Cortex of kidney (tissue), 1 donor: ENCODE results near the gene SST.

ENCODE experiments used
- DNase-seq: peaks from one replicate; lab custom pipeline; 2025; lab: John Stamatoyannopoulos, UW

The SST gene

GRCh38 chr3:187669675-187670504 lies at the start of gene SST:
Gene SST, minus strand, starts transcription at chr3:187670394. Its CDS starts 103 bp downstream, at chr3:187670291.
- DNase-seq: no peak

GRCh38 chr3:187719628-187720336 lies 49.6 kb upstream of the SST start:
- no peak for DNase-seq

GRCh38 chr3:187718802-187719201 lies 48.6 kb upstream of the SST start:
- no peak for DNase-seq

DNA sequence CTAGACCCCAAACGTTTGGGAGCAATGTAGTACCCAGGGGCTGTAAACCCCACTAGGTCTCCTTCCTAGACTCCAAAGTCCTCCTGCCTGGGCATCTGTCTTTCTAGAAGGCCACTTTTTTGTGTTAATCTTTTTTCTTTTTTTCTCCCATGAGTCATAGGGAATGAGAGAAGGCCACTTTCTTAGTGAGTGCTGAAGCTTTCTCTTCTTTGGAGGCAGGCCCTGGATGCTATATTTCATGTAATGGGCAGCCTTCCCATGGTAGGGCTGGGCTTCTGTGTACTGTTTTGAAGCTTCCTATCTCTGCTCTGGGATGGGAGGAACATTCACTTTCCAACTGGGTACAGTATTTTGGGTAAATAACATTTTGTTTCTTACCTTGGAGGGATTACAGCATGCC lies 47.4 kb upstream of the SST start:
- no peak for DNase-seq

DNA sequence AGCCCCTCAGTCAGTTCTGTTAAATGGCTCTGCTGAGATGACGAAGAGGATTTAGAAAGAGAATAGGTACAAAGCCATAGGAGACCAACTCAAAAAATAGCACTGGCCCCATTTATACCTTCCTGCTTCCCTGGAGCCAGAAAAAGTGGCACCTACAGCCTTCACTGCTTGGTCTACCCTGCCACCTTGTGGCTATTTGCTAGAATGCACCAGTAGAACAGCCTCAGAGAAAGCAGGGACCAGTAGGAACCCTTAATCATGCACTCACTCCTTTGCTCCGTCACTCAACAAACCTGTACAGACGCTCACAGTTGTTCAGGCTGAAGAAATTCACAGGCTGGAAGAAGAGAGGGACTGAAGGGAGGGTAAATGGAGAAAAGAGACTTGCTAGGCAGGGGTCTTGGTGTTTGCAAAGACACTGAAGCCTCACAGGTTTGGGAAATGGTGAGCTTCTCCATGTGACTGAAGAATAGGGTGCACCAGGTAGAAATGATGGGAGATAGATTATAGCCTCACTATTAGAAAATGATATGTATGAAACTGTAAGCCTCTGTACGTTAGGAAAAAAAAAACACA lies 44.3 kb upstream of the SST start:
- no peak for DNase-seq

- DNase-seq: no peak
Observed at GRCh38 chr3:187713504-187713903, 43.3 kb upstream of the SST start.

DNA sequence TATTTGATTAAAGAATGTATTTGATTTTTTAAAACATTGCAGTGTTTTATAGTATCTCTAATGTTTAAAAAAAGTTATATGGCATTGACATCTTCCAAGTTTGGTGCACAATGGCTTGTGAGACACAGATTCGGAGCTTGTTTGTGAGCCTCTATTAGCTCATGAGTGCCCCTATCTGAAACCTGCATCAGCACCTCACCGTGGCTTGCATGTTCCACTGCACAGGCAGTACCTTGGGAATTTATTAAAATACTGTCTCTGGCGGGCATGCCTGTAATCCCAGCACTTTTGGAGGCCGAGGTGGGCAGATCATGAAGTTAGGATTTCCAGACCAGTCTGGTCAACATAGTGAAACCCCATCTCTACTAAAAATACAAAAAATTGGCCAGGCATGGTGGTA lies 39.0 kb upstream of the SST start:
- DNase-seq: no peak

DNA sequence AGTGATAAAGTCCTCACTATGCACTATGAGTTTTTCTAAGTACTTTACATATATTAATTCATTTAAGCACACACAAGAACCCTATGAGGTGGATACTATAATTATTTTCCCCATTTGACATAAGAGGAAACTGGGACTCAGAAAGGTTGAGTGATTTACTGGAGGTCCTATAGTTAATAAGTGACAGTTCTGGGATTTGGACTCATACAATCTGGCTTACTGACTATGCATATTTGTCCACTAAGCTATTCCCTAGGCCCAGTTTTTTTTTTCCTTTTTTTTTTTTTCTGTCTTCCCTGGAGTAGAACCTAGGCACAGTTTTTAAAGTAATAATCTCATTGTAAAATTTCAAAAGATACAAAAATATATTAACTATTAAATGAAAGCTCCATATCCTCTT lies 38.5 kb upstream of the SST start:
- no peak for DNase-seq

DNA sequence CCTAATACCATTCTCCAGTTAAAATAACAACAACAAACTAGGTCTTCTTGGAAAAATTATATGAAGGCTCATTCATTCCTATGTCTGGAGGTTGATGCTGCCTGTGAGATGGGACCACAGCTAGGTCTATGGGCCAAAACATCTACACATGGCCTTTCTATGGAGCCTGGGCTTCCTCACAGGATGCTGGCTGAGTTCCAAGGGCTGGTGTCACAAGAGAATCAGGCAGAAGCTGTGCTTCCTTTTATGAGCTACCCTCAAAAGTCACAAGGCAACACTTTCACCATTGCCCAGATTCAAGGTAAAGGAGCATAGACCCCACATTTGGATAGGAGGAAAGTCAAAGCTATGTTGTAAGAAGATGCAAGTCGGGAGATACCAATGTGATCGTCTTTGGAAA lies 36.8 kb upstream of the SST start:
- no peak for DNase-seq

GRCh38 chr3:187705164-187705563 lies 35.0 kb upstream of the SST start:
- no peak for DNase-seq

- no peak for DNase-seq
Observed at GRCh38 chr3:187702507-187703033, 32.4 kb upstream of the SST start, which contains the start of gene RTP2. Gene RTP2, minus strand, starts transcription at chr3:187702557. Its CDS starts 429 bp downstream, at chr3:187702128.

DNA sequence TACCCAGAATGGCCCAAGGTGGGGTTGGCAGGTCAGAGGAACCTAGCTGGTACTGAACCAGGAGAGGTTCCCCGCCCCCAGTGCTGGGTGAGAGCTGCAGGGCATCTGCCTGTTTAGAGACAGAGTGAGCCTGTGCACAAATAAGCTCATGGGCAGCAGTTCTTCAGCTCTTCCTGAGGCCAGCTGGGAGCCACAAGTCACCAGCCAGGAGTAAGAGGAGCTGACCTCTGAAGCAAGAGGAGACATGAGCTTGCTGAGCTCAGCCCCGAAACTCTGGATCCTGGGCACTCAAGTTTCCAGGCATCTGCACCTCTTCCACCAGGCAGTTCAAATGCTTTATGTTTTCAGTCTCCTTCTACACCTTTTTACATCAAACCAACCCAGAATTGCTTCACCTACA lies 30.1 kb upstream of the SST start:
- no peak for DNase-seq

- no peak for DNase-seq
Observed at GRCh38 chr3:187698499-187699399, 28.6 kb upstream of the SST start.

DNA sequence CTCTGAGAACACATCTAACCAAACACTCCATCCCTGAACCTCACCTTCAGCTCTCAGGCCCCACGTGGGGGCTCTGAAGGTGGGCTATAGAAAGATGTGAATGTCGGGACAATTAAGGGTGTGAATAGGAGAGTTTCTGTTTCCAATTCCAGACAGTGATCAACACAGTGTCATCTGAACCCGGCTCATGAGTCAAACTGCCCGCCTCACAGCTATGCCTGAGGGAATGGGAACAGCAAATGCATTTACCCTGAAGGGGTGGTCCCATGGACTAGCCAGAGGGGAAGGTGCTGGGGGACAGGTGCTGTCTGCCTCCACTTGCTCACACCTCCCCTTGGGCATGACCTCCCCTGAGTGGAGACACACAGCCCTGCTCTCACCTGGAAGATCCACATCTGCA lies 25.8 kb upstream of the SST start:
- no peak for DNase-seq

- no peak for DNase-seq
Observed at GRCh38 chr3:187695449-187695848, 25.3 kb upstream of the SST start.

DNA sequence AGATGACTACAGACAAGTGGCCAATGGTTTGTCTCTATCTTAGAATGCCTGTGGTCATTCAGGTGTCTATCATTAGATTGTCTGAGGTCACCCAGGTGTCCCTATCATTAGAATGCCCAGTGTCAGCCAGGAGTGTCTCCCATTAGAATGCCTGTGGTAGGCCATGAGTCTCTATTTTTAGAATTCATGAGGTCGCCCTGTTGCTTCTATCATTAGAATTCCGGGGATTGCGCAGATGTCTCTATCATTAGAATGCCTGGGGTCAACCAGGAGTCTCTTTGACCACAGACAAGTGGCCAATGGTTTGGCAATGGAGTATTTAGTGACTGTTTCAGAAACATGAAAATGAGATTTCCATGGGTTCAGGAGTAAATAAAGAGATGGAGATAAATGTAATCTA lies 24.6 kb upstream of the SST start:
- DNase-seq: no peak

GRCh38 chr3:187693431-187693830 lies 23.2 kb upstream of the SST start:
- no peak for DNase-seq

DNA sequence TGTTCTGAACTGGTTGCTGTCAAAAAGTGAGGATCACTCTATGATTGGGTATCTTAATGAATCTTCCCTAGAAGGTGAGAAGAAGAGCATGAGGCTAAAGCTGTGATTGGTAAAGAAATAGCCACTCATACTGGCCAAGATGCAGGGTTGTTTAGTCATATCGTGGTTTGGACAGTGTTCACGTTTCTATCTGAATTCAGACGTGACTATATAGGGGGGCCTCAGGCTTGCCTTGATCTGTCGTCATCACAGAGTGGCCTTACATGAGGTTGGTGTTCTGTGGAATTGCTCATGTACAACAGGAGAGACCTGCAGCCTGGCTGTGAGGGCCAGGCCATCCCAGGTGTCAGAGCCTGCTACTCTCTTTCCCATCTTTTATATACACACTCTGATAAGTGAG lies 19.8 kb upstream of the SST start:
- DNase-seq: no peak

GRCh38 chr3:187686621-187687273 lies 16.6 kb upstream of the SST start:
- no peak for DNase-seq

DNA sequence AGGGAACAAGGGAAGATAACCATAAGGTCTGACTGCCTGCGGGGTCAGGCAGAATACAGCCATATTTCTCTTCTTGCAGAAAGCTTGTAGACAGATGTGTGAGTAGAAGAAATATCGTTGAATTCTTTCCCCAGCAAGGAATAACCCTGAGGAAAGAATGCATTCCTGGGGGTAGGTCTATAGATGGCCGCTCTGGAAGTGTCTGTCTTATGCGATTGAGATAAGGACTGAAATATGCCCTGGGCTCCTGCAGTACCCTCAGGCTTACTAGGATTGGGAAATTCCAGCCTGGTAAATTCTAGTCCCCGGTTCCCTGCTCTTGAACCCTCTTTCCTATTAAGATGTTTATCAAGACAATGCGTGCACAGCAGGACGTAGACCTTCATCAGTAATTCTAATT lies 15.8 kb upstream of the SST start:
- DNase-seq: no peak

GRCh38 chr3:187684880-187685279 lies 14.7 kb upstream of the SST start:
- no peak for DNase-seq
